ENCODE results near the gene TSC22D3.

GRCh38 chrX:107731831-107732502, 43.6 kb downstream of the TSC22D3 start:
- TF ChIP-seq EZH2 (IDR thresholded peaks at IDR 0.05; ENCODE audit: borderline replicate concordance, insufficient read depth, low read depth, low read length, poor library complexity, severe bottlenecking) (no peak), CTCF (IDR thresholded peaks at IDR 0.05) (no peak)
